SW 1271 (cell line): ENCODE results near the gene RBM27.
"Not testable (repeated sequence)": the region's sequence is repeated elsewhere in the genome, so short reads cannot be mapped to it uniquely, and the experiment has no call there.

Source experiments
- DNase-seq, 2 experiments: peaks; one replicate each; lab custom pipeline; 2025; lab: John Stamatoyannopoulos, UW

Gene RBM27

GRCh38 chr5:146205499-146206202 lies 2.2 kb downstream of the RBM27 start:
- DNase-seq, result no peak

DNA sequence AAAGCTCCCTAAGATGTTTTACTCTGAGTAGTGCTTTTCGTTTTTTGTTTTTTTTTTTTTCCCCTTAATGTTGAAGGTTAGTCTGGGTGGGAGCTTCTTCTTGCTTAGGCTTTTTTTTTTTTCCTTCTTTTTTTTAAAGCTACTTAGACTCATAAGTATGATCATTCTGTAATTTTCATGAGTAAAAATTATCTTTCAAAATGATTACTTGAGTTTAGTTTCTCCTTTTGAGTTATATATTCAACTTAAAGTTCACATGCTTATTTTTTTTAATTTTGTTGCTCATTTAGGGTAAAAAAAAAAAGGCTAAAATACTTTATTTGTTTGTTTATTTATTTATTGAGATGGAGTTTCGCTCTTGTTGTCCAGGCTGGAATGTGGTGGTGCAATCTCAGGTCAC lies 2.9 kb downstream of the RBM27 start:
- DNase-seq, result no peak

DNA sequence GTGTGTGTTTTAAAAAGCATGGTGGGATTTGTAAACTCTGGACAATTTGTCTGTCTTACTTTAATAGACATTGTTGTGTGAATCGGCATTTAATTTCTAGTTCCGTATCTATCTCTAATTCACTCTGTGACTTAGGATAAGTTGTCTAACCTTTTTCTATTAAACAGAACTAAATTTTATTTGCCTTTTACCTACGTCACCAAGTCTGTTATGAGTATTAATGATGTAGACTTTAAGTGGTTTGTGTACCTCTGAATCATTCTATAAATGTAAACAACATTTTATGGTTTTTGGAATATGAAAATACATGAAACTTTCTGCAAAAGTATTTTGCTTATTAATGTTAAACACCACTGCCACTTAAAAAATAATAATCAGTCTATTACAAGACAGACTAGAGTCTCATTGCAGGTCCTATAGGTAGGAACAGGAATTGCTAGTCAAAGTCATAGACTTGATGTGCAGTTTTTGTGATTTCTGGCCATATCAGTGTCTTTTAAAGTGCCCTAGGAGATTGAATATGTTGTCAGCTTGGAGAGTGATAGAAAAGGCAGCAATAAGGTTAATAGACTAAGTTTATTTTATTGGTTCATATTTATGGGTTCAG lies 5.6 kb downstream of the RBM27 start:
- no peak for DNase-seq

DNA sequence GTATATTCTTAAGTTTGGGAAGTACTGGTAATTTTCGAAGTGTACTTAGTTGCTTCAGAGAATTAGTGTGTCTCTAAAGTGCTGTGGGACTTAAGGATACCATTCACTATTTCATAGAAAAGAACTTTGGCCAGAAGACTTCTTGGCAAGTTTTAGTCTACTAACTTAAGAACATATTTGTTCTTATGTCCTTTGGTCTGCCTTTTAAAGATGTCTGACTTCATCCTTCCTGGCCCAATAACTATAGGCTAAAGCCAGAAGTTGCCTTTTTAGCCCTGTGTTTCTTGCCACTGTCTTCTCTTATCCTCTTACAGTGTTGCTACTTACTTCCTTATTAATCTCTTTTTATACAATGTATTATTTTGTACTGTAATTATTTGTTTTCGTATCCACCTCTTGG lies 6.3 kb downstream of the RBM27 start:
- no peak for DNase-seq

- not testable (repeated sequence) for DNase-seq
Measured at GRCh38 chr5:146210810-146211209, 7.4 kb downstream of the RBM27 start.

- DNase-seq, result no peak
Measured at GRCh38 chr5:146213210-146213826, 9.9 kb downstream of the RBM27 start.

- DNase-seq, result not testable (repeated sequence)
Measured at GRCh38 chr5:146214881-146215280, 11.5 kb downstream of the RBM27 start.

DNA sequence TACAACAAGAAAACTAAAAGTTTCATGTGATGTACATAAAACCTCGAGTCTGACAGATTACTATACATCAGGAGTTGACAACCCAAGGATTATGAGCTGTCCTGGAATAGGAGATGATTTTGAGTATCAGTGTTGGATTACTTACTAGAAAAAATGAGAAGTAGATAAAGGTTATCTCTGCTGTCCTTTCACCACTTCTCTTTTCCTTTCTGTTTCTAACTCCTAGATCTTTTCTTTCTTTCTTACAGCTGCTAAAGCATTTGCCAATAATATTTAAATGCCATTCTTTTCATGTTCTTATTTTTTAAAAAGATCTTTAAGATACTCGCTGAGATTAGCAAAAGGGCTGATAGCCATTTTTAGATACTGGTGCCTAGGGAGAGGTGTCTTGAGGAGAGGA lies 14.8 kb downstream of the RBM27 start:
- no peak for DNase-seq

- DNase-seq, result no peak
Measured at GRCh38 chr5:146219243-146219642, 15.8 kb downstream of the RBM27 start.

- no peak for DNase-seq
Measured at GRCh38 chr5:146221234-146221633, 17.8 kb downstream of the RBM27 start.

GRCh38 chr5:146222005-146222404 lies 18.6 kb downstream of the RBM27 start:
- DNase-seq, result no peak

DNA sequence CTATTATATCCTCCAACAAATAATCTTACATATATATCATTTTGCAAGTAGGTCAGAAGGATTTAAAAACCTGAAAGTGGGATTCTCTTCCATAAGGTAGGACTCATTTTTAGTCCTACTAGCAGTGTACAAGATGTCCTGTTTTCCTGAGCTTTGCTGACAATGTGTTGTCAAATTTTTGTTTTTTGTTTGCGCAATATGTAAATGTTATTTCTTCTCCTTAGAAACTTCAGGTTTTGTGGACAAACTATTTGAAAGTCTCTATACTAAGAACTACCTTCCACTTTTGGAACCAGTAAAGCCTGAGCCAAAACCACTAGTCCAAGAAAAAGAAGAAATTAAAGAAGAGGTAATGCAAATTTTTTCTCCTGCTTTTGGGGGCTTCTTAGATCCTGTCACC lies 19.8 kb downstream of the RBM27 start:
- DNase-seq, result no peak

GRCh38 chr5:146229222-146229621 lies 25.8 kb downstream of the RBM27 start:
- no peak for DNase-seq

DNA sequence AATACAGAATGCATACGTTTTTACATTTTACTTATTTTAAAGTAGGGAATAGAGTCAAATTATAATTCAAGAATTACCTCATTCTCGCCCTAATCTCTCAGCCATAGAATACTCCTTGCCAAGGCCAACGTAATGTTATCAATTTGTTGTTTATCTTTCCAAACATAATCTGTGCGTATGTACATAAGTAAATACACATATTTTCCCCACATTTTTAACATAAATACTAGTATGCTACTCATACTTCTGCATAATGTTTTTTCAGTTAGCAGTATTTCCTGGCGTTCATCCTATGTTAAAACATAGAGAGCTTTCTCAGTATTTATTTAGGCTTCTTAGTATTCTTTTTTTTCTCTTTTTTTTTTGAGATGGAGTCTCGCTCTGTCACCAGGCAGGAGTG lies 28.8 kb downstream of the RBM27 start:
- DNase-seq, result no peak

GRCh38 chr5:146233441-146233840 lies 30.0 kb downstream of the RBM27 start:
- DNase-seq, result no peak

- DNase-seq, result no peak
Measured at GRCh38 chr5:146238973-146239372, 35.6 kb downstream of the RBM27 start.

- DNase-seq, result no peak
Measured at GRCh38 chr5:146240951-146241350, 37.5 kb downstream of the RBM27 start.

DNA sequence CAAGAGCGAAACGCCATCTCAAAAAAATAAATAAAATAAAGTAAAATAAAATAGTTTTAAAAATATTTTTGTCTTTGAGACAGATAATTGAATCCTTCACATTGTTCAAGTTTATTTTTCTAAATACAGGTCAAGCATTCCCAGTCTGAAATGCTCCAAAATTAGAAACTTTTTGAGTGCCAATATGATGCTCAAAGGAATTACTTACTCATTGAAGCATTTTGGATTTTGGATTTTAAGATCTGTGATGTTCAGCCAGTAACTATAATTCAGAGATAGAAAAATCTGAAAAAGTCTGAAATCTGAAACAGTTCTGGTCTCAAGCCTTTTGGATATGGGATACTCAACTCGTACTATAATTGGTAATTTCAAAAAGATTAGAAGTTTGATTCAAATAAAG lies 39.8 kb downstream of the RBM27 start:
- DNase-seq, result no peak

- DNase-seq, result no peak
Measured at GRCh38 chr5:146248561-146248960, 45.2 kb downstream of the RBM27 start.

DNA sequence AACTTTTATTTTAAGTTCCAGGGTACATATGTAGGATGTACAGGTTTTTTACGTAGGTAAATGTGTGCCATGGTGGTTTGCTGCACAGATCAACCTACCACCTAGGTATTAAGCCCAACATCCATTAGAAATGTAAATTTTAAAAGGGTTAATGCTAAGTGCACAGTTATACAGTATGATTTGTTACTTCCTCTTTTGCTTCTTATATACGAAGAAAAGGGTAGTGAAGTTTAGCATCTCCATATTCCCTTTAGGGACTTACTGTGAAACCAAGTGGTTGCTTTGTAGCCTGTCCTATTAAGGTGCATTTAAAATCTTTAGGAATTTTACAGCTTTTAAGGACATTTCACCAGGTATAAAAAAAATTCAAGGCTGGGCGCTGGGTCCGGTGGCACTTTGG lies 46.4 kb downstream of the RBM27 start:
- DNase-seq, result no peak
